Prostate gland (tissue), 2 donors: ENCODE data around the gene PLCB3. TPM values are rescaled to one million over a fixed set of nuclear protein-coding genes. Genes with fewer than 3 reads are reported as not detected.

ENCODE experiments used
- DNase-seq: peaks from one replicate; pipeline ENCODE4 v3.0.0-alpha.2; 2019; ENCODE audit warnings: low spot score
- H3K27ac ChIP-seq, 2 donors: fragments of 200-600 bp; sonication (generic); 2 replicates each; pipeline ENCODE4 v1.5.1; 2017 to 2019
- H3K27me3 ChIP-seq: fragments of 200-600 bp; sonication (generic); replicated peaks from 2 replicates; pipeline ENCODE4 v1.5.1; 2019; ENCODE audit not compliant: insufficient read depth
- H3K36me3 ChIP-seq, 2 donors: fragments of 200-600 bp; sonication (generic); 1 replicate in 1 of 2; 2 replicates in 1 of 2; pipeline versions ENCODE4 v1.5.1 to v1.8.1; 2017 to 2019
- H3K4me1 ChIP-seq: fragments of 200-600 bp; sonication (generic); replicated peaks from 2 replicates; pipeline ENCODE4 v1.5.1; 2019
- H3K4me3 ChIP-seq, 2 donors: fragments of 200-600 bp; sonication (generic); 2 replicates each; pipeline ENCODE4 v1.5.1; 2017 to 2019
- H3K9me3 ChIP-seq: fragments of 200-600 bp; sonication (generic); 2 replicates; pipeline ENCODE4 v1.5.1; 2017
- POLR2A ChIP-seq: fragments of 450-650 bp; IDR thresholded peaks from one replicate; pipeline ENCODE4 v1.6.1; 2016; ENCODE audit warnings: antibody characterized with exemption, mild to moderate bottlenecking
- POLR2AphosphoS5 ChIP-seq: sonication (generic); formaldehyde crosslinking; IDR thresholded peaks from one replicate; pipeline ENCODE4 v1.6.1; 2017; ENCODE audit warnings: antibody characterized with exemption
- WGBS: methylation state at CpG from one replicate; pipeline ENCODE4 v1.1.5; 2018; 5-methylcytosine and 5-hydroxymethylcytosine counted together
- intact Hi-C: fragments of 100-400 bp; cut with DNase I; formaldehyde crosslinking; loops from one replicate; pipeline ENCODE4 v1.14.2; 2022
- total RNA-seq, 2 donors: library from RNA; depleted of rRNA; stranded (reverse); fragments of >200 nt; gene quantifications; one replicate each; pipeline ENCODE4 v1.1.0, GENCODE V29; 2016
- TF ChIP-seq, protein P1 (sequence below), 4 experiments: fragments of 200-600 bp in 2 of 4; fragments of 450-650 bp in 2 of 4; sonication (generic) in 2 of 4; IDR thresholded peaks; 1 replicate in 3 of 4; 2 replicates in 1 of 4; pipeline ENCODE4 v1.5.1; 2016 to 2019; ENCODE audit warnings: antibody characterized with exemption in 4 of 4, mild to moderate bottlenecking in 2 of 4, moderate library complexity in 2 of 4

The PLCB3 gene
- total RNA-seq, 2 donors from 2014 or later = 26.3 to 43.1 TPM

DNA sequence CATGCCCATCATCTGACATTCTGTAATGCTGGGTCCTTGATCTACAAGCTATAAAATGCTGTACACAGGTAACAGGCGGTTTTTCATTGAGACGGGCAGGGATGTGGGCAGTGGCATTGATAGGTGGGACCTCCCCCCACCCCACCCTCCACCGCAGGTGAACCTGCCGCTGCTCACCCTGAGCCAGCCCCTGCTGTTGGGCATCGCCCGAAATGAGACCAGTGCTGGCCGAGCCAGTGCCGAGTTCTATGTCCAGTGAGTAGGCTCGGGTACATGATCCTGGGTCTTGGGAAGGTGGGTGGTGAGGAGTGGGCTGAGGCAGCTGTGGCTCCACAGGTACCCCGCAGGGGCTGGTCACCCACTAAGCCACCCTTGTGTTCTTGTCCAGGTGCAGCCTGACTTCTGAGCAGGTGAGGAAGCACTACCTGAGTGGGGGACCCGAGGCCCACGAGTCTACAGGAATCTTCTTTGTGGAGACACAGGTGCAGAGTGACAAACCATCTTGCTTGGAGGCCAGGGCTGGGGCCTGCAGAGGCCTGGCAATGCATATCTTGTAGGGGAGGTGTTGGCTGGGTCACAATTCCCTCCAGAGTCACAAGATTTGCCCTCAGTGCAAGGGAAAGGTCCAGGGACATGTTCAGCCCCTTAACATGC is 22.1 kb upstream of the PLCB3 start:
- no peaks in the 10 kb centered on the region for H3K9me3 ChIP-seq
- TF ChIP-seq POLR2A (no peak), POLR2AphosphoS5 (no peak)
- TF ChIP-seq, protein P1, sequence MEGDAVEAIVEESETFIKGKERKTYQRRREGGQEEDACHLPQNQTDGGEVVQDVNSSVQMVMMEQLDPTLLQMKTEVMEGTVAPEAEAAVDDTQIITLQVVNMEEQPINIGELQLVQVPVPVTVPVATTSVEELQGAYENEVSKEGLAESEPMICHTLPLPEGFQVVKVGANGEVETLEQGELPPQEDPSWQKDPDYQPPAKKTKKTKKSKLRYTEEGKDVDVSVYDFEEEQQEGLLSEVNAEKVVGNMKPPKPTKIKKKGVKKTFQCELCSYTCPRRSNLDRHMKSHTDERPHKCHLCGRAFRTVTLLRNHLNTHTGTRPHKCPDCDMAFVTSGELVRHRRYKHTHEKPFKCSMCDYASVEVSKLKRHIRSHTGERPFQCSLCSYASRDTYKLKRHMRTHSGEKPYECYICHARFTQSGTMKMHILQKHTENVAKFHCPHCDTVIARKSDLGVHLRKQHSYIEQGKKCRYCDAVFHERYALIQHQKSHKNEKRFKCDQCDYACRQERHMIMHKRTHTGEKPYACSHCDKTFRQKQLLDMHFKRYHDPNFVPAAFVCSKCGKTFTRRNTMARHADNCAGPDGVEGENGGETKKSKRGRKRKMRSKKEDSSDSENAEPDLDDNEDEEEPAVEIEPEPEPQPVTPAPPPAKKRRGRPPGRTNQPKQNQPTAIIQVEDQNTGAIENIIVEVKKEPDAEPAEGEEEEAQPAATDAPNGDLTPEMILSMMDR (IDR thresholded peaks at IDR 0.05) = no peak
- DNase-seq = no peak
- WGBS = 82% methylated on average over 12 of the region's 12 CpGs
- H3K4me1 ChIP-seq = peaks cover 26% of the 10 kb centered on the region
- no peak overlapping the region for H3K4me3 ChIP-seq
- H3K27me3 ChIP-seq = no peaks in the 10 kb centered on the region
- H3K27ac ChIP-seq = peak overlapping the region in 1 of 2 donors; percentile 92
- intact Hi-C loops = no loop called here
- no peaks in the 10 kb centered on the region for H3K36me3 ChIP-seq

DNA sequence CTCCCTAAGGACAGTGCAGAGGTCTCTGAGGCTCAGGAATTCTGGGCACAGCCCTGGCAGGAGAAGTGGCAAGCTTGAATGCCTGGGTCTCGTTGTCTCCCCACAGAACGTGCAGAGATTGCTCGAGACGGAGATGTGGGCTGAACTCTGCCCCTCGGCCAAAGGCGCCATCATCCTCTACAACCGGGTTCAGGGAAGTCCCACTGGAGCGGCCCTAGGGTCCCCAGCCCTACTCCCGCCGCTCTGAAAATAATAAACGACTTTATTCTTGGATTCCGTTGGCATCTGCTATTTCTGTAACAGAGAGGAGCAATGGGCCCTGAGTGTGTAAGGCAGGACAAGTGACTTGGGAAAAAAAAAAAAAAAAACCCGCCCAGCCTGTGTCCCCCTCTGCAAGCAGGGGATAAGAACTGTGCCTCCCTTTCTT is 21.6 kb upstream of the PLCB3 start:
- intact Hi-C loops = no loop called here
- H3K9me3 ChIP-seq = no peaks in the 10 kb centered on the region
- no peak for DNase-seq
- WGBS = 31% methylated on average over 13 of the region's 13 CpGs
- H3K4me3 ChIP-seq = peak overlapping the region; percentile 61 to 82
- H3K36me3 ChIP-seq = no peaks in the 10 kb centered on the region
- TF ChIP-seq POLR2A (no peak), POLR2AphosphoS5 (no peak)
- peak overlapping the region; percentile 88 to 92 for H3K27ac ChIP-seq
- H3K27me3 ChIP-seq = no peaks in the 10 kb centered on the region
- H3K4me1 ChIP-seq = peaks cover 26% of the 10 kb centered on the region

DNA sequence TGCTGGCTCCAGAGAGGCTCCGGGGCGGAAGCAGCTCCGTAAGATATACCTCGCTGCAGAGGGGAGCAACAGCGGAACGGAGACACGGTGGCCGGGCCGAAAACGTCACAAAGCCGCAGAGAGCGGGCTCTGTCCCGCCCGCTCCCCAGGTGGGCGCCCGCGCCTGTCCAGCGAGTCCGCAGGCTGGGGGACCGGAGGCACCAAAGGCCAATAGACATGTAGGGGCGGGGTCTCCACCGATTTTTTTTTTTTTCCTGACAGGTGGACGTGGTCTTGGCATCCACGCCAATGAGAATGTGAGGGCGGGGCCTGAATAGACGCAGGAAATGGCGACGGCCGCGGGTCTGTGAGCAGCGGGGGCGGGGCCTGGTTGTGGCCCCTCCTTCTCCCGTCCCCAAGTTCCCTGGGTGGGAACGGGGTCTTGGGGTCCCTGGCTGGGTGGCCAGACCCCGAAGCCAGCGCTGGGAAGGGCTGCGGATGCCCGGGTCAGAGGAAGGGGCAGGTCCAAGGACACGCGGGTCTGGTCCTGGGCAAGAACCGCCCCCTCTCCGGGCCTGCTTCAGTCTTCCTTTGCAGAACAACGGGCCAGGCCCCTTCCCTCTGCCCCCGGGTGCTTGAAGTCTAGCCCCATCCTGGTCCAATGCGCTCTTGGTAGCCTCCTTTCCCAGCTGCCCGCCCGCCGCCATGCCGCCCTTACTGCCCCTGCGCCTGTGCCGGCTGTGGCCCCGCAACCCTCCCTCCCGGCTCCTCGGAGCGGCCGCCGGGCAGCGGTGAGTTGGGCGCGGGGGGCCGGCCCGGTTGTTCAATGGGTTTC is 21.0 kb upstream of the PLCB3 start, which contains the start of gene DNAJC4:
DNAJC4 (plus strand) TSS at position 378 of the 814 bp plus-strand sequence; CDS start at position 685, 307 bp downstream.
- Histone ChIP-seq H3K27ac (peak within 1 kb of the TSS; percentile 88 to 92), H3K4me3 (peak within 1 kb of the TSS; percentile 61 to 82), H3K36me3 (no peaks in the 10 kb centered on the region), H3K27me3 (no peaks in the 10 kb centered on the region), H3K4me1 (peaks cover 26% of the 10 kb centered on the region), H3K9me3 (no peaks in the 10 kb centered on the region)
- under 1% methylated on average over 56 of the region's 62 CpGs for WGBS
- intact Hi-C loops = no loop called here
- TF ChIP-seq, protein P1 (IDR thresholded peaks at IDR 0.05) = peak in 1 of 4 experiments; percentile 5
- TF ChIP-seq POLR2AphosphoS5 (peak; percentile 93), POLR2A (peak; percentile 49)
- DNase-seq = peak; percentile 96

DNA sequence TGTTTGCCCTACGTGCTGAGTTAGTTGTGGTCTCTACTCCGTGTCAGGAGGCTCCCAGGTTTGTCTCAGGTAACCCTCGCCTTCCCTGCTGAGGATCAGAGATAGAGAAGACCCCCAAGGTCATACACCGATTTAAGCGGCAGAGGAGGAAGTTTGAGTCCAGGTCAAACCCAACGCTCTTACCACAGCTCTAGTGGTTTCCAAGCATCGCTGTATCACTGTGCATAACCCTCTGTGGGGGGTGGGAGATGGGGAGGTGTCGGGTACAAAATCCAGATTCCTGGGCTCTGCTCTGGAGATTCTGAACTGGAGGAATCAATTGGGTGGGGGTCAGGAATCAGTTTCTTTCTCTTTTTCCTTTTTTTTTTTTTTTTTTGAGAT is 20.4 kb upstream of the PLCB3 start:
- Histone ChIP-seq H3K27me3 (no peaks in the 10 kb centered on the region), H3K36me3 (no peaks in the 10 kb centered on the region), H3K9me3 (no peaks in the 10 kb centered on the region), H3K27ac (peak overlapping the region; percentile 88 to 92), H3K4me1 (peaks cover 26% of the 10 kb centered on the region), H3K4me3 (peak overlapping the region; percentile 61 to 82)
- TF ChIP-seq, protein P1 (IDR thresholded peaks at IDR 0.05) = no peak
- TF ChIP-seq POLR2AphosphoS5 = no peak
- no peak for TF ChIP-seq POLR2A
- intact Hi-C loops = no loop called here
- whole genome bisulfite sequencing = 9% methylated on average over 8 of the region's 8 CpGs
- DNase-seq = no peak

DNA sequence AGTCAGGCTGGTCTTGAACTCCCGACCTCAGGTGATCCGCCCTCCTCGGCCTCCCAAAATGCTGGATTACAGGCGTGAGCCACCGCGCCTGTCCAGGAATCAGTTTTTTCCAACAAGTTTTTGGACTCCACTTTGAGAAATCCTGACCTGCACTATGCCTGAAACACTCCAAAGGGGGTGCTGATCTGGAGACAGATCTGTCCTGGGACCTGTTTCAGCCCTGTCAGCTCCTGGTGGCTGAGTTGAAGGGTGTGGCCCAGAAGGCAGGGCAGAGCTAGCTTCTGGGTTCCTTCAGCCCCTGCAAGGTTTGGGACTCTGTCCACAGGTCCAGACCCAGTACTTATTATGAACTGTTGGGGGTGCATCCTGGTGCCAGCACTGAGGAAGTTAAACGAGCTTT is 19.8 kb upstream of the PLCB3 start:
- Histone ChIP-seq H3K4me1 (peaks cover 24% of the 10 kb centered on the region), H3K27ac (no peak overlapping the region), H3K9me3 (no peaks in the 10 kb centered on the region), H3K27me3 (no peaks in the 10 kb centered on the region), H3K4me3 (no peak overlapping the region), H3K36me3 (no peaks in the 10 kb centered on the region)
- WGBS = 89% methylated on average over 7 of the region's 7 CpGs
- TF ChIP-seq, protein P1 (IDR thresholded peaks at IDR 0.05) = no peak
- no peak for TF ChIP-seq POLR2AphosphoS5
- intact Hi-C loops = no loop called here
- DNase-seq = no peak
